GM10266 (cell line): ENCODE data around the gene RNF217.

Source experiments
- DNase-seq: peaks from one replicate; pipeline ENCODE4 v3.0.0; 2012; ENCODE audit errors: extremely low spot score
- TF ChIP-seq, protein P1 (sequence below): IDR thresholded peaks from 2 replicates; pipeline ENCODE4 v1.5.1; 2012; ENCODE audit warnings: mild to moderate bottlenecking, low read depth; ENCODE audit not compliant: control insufficient read depth, insufficient read depth; ENCODE audit errors: missing control alignments

RNF217 gene

DNA sequence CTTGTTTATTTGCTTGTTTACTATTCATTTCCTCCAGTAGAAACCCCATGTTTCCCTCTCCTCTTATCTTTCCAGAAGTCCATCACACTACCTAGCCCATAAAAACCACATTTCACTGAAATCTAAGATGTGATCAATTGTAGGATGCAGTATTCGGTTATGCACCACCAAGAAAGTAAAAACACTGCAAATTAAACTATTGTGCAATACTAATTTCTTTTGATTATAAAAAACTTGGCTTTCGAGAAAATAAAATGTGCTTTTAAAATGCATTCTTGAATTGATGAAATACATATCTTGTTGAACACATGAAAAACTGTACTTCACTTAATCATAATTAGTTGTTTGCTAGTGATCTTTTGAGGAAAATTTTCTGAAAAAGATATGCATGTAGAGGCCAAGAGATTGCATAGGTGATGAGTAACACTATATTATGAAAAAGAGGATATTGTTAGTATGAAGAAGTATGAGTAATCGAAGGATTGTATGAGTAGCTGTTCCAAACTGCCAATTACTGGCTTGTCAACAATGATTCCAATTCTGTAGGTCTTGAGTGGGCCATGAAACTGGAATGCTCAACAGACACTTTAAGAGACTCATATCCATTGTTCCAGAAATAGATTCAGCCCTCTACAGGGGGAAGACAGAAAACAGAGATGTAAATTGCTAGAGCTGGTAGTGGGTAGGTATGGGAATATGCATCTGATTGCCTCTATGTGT is 79.7 kb downstream of the RNF217 start:
- TF ChIP-seq, protein P1, sequence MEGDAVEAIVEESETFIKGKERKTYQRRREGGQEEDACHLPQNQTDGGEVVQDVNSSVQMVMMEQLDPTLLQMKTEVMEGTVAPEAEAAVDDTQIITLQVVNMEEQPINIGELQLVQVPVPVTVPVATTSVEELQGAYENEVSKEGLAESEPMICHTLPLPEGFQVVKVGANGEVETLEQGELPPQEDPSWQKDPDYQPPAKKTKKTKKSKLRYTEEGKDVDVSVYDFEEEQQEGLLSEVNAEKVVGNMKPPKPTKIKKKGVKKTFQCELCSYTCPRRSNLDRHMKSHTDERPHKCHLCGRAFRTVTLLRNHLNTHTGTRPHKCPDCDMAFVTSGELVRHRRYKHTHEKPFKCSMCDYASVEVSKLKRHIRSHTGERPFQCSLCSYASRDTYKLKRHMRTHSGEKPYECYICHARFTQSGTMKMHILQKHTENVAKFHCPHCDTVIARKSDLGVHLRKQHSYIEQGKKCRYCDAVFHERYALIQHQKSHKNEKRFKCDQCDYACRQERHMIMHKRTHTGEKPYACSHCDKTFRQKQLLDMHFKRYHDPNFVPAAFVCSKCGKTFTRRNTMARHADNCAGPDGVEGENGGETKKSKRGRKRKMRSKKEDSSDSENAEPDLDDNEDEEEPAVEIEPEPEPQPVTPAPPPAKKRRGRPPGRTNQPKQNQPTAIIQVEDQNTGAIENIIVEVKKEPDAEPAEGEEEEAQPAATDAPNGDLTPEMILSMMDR = no peak

DNA sequence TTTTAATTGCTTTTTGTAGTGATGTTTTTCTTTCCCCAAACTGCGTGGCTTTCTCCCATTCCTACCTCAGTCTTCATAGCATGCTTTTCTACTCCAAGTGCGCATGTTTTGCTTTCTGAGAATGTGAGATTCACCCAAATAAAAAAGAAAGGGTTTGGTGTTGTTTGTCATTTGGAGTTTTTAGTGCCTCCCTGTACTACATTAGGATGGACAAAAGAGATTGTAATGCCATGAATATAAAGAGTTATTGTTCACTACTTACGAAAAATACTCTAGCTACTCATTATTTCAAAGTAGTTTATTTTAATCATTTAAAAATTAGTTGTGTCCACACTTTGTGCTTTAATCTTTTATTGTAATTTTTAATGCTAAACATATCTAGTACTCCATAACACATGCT is 81.8 kb downstream of the RNF217 start:
- TF ChIP-seq, protein P1 = no peak
- no peak for DNase-seq

More for the DNA sequence above, 79.7 kb downstream of the RNF217 start:
- no peak for DNase-seq

DNA sequence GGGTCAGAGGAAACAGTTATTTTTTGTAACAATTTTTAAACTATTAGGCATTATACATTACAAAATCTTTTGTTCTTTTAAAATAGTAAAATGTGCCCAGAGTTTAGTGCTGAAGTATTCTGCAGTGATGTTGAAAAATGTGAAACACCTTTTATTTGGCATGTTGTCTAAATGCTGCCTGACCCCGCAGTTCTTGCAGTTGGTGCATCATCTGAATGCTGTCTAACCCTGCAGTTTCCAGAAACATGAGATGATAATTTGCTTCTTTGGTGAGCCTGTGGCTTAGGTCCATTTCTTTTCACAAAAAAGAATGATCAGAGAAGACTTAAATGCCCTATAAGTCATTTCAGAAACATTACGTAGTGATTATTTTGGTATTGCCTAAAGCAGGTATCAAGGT is 82.4 kb downstream of the RNF217 start:
- TF ChIP-seq, protein P1 = no peak
- DNase-seq = no peak

DNA sequence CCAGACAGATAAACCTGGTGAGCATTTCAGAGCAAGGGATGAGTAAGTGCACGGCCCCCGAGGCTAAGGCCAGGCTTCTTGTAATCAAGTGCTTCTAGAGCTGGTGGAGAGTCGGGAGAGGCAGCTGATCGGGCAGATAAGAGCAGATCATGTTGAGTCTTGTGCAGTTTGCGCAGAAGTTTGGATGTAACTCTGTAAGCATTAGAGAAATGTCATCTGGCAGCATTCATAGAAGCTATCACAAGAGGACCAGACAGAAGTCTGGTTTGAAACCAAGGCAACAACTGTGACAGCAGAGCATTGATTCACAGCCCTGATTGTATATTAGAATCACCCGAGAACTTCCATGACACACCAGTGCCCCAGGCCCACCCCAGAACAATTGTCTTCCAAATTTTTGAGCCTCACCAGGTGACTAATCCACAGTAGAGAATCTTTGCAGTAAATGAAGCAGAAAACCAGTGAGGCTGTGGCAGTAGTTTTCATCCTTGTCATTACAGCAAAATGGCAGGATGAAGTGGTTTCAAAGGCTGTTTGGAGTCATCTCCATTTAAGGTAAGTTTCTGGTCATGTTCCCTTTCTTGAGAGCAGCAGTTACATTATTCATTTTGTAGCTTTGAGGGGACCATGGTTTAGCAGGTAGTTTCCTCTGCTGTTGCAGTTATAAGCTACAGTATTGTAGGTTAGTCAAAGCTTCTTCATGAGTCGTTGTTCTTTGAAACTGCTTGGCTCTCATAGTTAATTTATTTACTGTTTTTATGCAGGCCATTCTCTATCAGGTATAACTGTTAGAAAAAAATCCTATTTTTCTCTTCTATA is 84.1 kb downstream of the RNF217 start:
- TF ChIP-seq, protein P1 = no peak
- DNase-seq = no peak

DNA sequence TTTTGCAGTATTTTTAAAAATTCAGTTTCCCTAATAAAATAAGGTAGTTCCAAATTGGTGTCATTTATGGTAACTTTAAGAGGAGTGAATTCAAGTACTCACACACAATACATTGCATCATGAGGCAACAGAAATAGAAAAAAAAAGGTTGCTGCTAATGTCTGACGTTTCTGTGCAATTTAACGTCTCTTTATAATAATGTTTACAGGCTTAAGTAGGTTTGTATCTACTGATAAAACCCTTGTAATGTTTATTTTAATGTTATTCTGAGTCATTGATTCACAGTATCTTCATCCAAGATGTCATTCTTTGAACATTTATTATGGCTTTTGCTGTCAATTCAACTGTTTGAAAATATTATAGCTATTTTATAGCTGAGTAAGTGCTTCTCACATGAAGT is 86.0 kb downstream of the RNF217 start:
- DNase-seq = no peak

DNA sequence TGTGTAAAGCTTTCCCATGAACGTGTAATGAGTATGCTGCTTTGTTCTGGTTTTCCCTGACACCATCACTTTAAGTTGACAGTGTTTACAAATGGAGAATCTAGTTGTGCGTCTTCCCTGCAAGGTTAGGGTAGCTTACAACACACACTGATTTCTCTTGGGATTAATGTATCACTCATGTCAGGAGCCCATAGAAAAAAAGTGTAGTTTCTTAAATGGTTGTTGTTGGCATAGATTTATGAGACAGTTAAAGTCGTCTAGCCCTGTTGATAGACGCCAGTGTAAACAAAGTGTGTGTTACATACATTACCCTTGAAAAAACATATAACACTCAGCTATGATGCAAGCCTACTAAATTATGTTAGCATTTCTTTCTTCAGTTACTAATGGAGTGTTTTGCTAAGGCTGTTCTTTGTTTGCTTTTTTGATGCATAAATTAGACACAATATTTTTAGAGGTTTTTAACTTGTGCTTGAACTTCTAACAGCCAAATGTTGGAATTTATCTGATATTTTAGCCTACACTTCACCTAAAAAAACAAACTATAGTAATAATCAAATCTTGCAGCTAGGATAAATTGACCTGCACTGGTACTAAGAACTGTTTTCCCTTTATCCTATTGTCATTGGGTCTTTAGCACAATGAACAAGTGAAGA is 88.6 kb downstream of the RNF217 start:
- no peak for DNase-seq
- TF ChIP-seq, protein P1 = no peak

More for the DNA sequence above, 86.0 kb downstream of the RNF217 start:
- TF ChIP-seq, protein P1 = no peak

DNA sequence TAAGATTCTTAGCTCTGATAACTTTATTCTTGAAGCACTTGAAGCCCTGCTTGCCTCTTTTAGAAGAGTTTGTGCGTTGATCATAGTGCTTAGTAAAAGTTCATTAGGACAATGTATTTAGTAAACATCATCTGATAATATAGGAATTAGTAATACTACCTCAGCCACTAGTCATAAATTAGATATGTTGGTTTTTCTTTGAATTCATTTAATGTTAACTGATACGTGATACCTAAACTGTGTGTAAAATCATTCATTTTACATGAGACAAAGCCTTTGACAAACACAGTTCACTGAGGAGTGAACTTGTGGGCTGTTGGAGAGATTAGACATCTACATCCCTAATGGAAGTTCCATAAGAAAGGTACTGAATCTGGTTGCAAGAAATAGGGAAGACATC is 91.6 kb downstream of the RNF217 start:
- DNase-seq = no peak
- TF ChIP-seq, protein P1 = no peak
